Left lung (tissue), 10 donors: ENCODE results near the gene CST7. TPM values are rescaled to one million over a fixed set of nuclear protein-coding genes. Genes with fewer than 3 reads are reported as not detected.

Experiments
- ATAC-seq: fragments of 200-7000 bp; cut with Tn5 transposase; one replicate; pipeline ENCODE4 v1.9.1; 2020; ENCODE audit warnings: moderate library complexity
- DNase-seq, 4 donors: peaks; one replicate each; pipeline ENCODE4 v3.0.0-alpha.2; 2013 to 2020
- H3K27ac ChIP-seq, 2 donors: fragments of 200-600 bp; sonication (generic) in 1 of 2; one replicate each; pipeline versions ENCODE4 v1.5.0 to v1.8.0; 2020 to 2021
- H3K27me3 ChIP-seq, 2 donors: fragments of 200-600 bp; sonication (generic) in 1 of 2; one replicate each; pipeline versions ENCODE4 v1.5.0 to v1.8.0; 2020 to 2021
- H3K36me3 ChIP-seq, 2 donors: fragments of 200-600 bp; sonication (generic) in 1 of 2; one replicate each; pipeline versions ENCODE4 v1.5.0 to v1.8.0; 2020 to 2021
- H3K4me1 ChIP-seq, 2 donors: fragments of 200-600 bp; one replicate each; pipeline ENCODE4 v1.8.0; 2021
- H3K4me3 ChIP-seq, 2 donors: fragments of 200-600 bp; sonication (generic) in 1 of 2; one replicate each; pipeline versions ENCODE4 v1.5.0 to v1.8.0; 2020 to 2021; ENCODE audit warnings: mild to moderate bottlenecking in 1 of 2
- H3K9me3 ChIP-seq, 2 donors: fragments of 200-600 bp; sonication (generic) in 1 of 2; one replicate each; pipeline versions ENCODE4 v1.5.0 to v1.8.0; 2020 to 2021
- CTCF ChIP-seq, 2 donors: fragments of 200-600 bp; sonication (generic) in 1 of 2; IDR thresholded peaks; one replicate each; pipeline versions ENCODE4 v1.5.0 to v1.8.0; 2021; ENCODE audit warnings: antibody characterized with exemption in 2 of 2
- intact Hi-C, 2 donors: fragments of 100-400 bp; cut with DNase I; formaldehyde crosslinking; loops; one replicate each; pipeline versions ENCODE4 v1.11.2 to v1.14.2; 2022
- polyA plus RNA-seq, 6 donors: library from polyadenylated mRNA; unstranded; fragments of 120-200 nt; gene quantifications; one replicate each; pipeline ENCODE4 v1.2.1, GENCODE V29; 2013; ENCODE audit not compliant: insufficient read length in 6 of 6
- total RNA-seq, 2 donors: library from RNA; stranded (reverse); fragmentation: NEBNext Ultra II Directional; extraction: Animal tissue kit (Norgen Biotek cat#: 25700); gene quantifications; one replicate each; pipeline ENCODE4 v1.2.1, GENCODE V29; 2021
- donor health status: DM: no; HTN: yes; CAD: no.
- donor health status: DM: no; HTN: no; CAD: no.

The CST7 gene
- total and polyA plus RNA-seq, 8 donors, result 0.84 to 28.0 (median 1.7) TPM

GRCh38 chr20:24952376-24953208 is 3.5 kb downstream of the CST7 start:
- Histone ChIP-seq H3K9me3 (no peaks in the 10 kb centered on the region), H3K4me3 (no peak overlapping the region), H3K4me1 (peaks cover 0 to 53% of the 10 kb centered on the region in 2 donors), H3K27ac (peak overlapping the region in 1 of 2 donors; percentile 84), H3K36me3 (peaks cover 0 to 18% of the 10 kb centered on the region in 2 donors), H3K27me3 (peaks cover 0 to 27% of the 10 kb centered on the region in 2 donors)
- no peak for TF ChIP-seq CTCF (IDR thresholded peaks at IDR 0.05)
- DNase-seq, result no peak
- no peak for ATAC-seq
- intact Hi-C loops, result no loop called here

- DNase-seq (no peak), ATAC-seq (no peak)
- TF ChIP-seq CTCF (IDR thresholded peaks at IDR 0.05), result no peak
- H3K36me3 ChIP-seq, result peaks cover 0 to 24% of the 10 kb centered on the region in 2 donors
- no peaks in the 10 kb centered on the region for H3K9me3 ChIP-seq
- H3K27ac ChIP-seq, result peak overlapping the region in 1 of 2 donors; percentile 84
- peaks cover 0 to 53% of the 10 kb centered on the region in 2 donors for H3K4me1 ChIP-seq
- H3K4me3 ChIP-seq, result no peak overlapping the region
- intact Hi-C loops, result no loop called here
- H3K27me3 ChIP-seq, result peaks cover 0 to 27% of the 10 kb centered on the region in 2 donors
Observed at GRCh38 chr20:24953209-24953575, 4.1 kb downstream of the CST7 start.

- TF ChIP-seq CTCF (IDR thresholded peaks at IDR 0.05), result no peak
- Histone ChIP-seq H3K36me3 (peaks cover 0 to 29% of the 10 kb centered on the region in 2 donors), H3K27me3 (peaks cover 0 to 27% of the 10 kb centered on the region in 2 donors), H3K27ac (peak overlapping the region in 1 of 2 donors; percentile 84), H3K4me1 (peaks cover 0 to 53% of the 10 kb centered on the region in 2 donors), H3K9me3 (no peaks in the 10 kb centered on the region), H3K4me3 (no peak overlapping the region)
- intact Hi-C loops, result no loop called here
- DNase-seq (no peak), ATAC-seq (no peak)
Observed at GRCh38 chr20:24953621-24954133, 4.6 kb downstream of the CST7 start.

GRCh38 chr20:24954151-24954550 is 5.1 kb downstream of the CST7 start:
- no peaks in the 10 kb centered on the region for H3K9me3 ChIP-seq
- H3K27me3 ChIP-seq, result peaks cover 0 to 27% of the 10 kb centered on the region in 2 donors
- intact Hi-C loops, result no loop called here
- peaks cover 0 to 33% of the 10 kb centered on the region in 2 donors for H3K36me3 ChIP-seq
- peak overlapping the region in 1 of 2 donors; percentile 84 for H3K27ac ChIP-seq
- no peak overlapping the region for H3K4me3 ChIP-seq
- peaks cover 0 to 52% of the 10 kb centered on the region in 2 donors for H3K4me1 ChIP-seq
- DNase-seq (no peak), ATAC-seq (no peak)
- TF ChIP-seq CTCF (IDR thresholded peaks at IDR 0.05), result no peak

GRCh38 chr20:24954566-24954965 is 5.5 kb downstream of the CST7 start:
- ATAC-seq (no peak), DNase-seq (no peak)
- Histone ChIP-seq H3K27me3 (peaks cover 0 to 24% of the 10 kb centered on the region in 2 donors), H3K36me3 (peaks cover 0 to 38% of the 10 kb centered on the region in 2 donors), H3K4me3 (no peak overlapping the region), H3K27ac (peak overlapping the region in 1 of 2 donors; percentile 84), H3K9me3 (no peaks in the 10 kb centered on the region), H3K4me1 (peaks cover 0 to 48% of the 10 kb centered on the region in 2 donors)
- no peak for TF ChIP-seq CTCF (IDR thresholded peaks at IDR 0.05)
- intact Hi-C loops, result no loop called here
